ENCODE data around the gene NHLRC1.

DNA sequence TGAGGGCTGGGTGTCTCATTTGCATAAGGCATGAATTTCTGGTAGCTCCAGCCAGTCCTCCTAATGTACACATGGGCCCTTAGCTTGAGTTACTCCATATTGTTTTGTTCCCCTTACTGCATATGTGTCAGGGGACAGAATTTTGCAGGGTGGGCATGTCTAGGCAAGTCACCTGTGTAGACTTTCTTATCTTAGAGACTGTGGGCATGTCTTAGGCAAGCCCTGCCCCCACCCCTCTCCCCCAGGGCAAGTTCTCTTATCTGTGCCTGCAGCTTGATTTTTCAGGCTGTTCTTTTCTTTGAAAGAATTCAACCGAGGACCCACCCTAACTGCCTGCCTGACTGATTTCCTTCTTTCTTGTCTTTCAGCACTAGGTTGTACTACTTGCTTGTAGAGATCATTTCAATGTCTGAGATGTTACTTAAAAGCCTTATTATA, 32.1 kb downstream of the NHLRC1 start:
- TF ChIP-seq CTCF (conservative IDR thresholded peaks at IDR 0.05; ENCODE audit: low read length) (no peak), EZH2phosphoT487 (IDR thresholded peaks at IDR 0.05; ENCODE audit: borderline replicate concordance) (no peak)

Data from Loucy (cell line).